GM21515 (cell line): ENCODE results near the gene S1PR3.
"Not testable (repeated sequence)": the region's sequence is repeated elsewhere in the genome, so short reads cannot be mapped to it uniquely, and the experiment has no call there.

ENCODE experiments used
- ATAC-seq: cut with Tn5 transposase; IDR thresholded peaks from one replicate; pipeline ENCODE4 v1.9.1; 2021; ENCODE audit not compliant: unreplicated experiment

The S1PR3 gene

DNA sequence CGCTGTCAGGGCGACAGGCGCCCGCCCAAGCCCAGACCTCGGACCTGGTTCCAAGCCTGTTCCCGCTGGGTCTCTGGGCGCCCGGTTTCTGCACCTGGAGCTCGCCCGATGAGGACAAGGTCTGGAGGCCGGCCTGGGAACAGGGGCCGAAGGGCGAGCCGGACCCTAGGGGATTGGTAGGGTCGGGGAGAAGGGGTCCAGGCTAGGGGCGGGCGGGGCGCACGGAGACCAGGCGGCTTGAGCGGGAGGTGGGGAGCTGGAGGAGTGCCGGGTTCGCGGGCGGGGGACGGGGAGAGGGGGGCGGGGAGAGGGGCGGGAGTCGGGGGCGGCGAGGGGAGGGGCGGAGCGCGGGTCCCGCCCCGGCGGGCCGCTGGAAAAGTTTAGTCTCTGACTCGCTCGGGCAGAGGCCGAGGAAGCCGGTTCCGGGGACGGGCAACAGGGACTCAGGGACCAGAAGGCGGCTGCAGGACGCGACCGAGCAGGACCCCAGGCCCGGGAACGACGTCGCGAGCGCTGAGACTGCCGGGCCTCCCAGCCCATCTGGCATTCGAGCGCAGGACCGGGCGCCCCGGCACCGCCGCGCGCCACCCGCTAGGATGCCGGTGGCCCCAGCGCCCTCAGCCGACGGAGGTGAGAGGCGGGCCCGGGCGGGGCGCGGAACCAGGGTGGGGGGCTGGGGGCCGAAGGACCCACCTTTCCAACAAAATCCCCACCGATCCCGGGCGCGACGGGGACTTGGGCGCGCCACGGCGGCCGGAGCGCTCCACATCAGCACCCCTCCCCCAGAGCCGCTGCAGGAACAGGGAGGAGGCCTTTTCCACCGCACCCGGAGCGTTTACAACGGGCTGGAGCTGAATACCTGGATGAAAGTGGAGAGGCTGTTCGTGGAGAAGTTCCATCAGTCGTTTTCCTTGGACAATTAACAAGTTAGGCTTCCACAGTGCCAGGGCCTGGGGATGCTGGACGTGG is at the start of gene S1PR3:
Gene S1PR3 (plus strand): TSS at position 403 of the 969 bp plus-strand sequence. CDS start 9,733 bp downstream, outside the sequence.
- no peak for ATAC-seq

GRCh38 chr9:88941586-88941985 is 49.7 kb upstream of the S1PR3 start:
- ATAC-seq: not testable (repeated sequence)

DNA sequence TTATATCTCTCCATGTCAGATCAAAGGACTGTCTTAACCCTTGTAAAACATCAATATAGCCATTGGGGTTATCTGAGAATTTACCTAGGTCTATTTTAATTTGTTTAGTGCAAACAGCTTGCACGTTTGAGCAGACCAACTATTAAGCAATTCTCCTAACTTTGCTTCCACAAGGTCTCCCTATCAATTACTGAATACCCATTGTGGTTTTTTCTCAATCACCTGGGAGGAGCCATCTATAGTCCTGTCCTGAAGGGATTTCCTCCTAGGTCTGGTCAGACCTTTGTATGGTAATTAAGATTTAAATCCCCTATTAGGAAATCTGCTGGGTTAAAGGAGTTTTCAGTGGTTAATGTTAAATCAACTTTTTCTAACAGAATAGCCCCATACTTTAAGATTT is 48.9 kb upstream of the S1PR3 start:
- no peak for ATAC-seq

GRCh38 chr9:88945636-88946333 is 45.5 kb upstream of the S1PR3 start:
- no peak for ATAC-seq

GRCh38 chr9:88947581-88948573 is 43.4 kb upstream of the S1PR3 start:
- no peak for ATAC-seq

DNA sequence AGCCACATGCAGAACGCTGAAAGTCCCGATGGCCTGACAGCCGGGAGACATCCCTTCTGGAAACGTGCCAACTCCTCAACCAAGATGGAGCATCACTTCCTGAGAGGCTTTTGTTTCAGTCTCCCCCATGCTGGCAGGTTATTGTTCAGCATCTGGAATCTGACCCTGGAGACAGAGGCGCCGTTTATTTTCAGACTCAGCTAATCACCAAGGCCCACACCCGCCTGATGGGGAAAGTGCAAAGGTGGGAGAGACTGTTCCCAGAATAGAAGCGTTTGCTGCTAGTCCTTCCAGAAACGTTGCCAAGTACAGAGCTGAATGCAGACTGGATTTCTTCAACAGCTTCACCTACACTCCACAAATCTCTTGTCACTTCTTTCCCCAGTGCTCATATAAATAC is 41.8 kb upstream of the S1PR3 start:
- no peak for ATAC-seq

- ATAC-seq: no peak
These were observed 41.3 kb upstream of the S1PR3 start for GRCh38 chr9:88949961-88950340.

DNA sequence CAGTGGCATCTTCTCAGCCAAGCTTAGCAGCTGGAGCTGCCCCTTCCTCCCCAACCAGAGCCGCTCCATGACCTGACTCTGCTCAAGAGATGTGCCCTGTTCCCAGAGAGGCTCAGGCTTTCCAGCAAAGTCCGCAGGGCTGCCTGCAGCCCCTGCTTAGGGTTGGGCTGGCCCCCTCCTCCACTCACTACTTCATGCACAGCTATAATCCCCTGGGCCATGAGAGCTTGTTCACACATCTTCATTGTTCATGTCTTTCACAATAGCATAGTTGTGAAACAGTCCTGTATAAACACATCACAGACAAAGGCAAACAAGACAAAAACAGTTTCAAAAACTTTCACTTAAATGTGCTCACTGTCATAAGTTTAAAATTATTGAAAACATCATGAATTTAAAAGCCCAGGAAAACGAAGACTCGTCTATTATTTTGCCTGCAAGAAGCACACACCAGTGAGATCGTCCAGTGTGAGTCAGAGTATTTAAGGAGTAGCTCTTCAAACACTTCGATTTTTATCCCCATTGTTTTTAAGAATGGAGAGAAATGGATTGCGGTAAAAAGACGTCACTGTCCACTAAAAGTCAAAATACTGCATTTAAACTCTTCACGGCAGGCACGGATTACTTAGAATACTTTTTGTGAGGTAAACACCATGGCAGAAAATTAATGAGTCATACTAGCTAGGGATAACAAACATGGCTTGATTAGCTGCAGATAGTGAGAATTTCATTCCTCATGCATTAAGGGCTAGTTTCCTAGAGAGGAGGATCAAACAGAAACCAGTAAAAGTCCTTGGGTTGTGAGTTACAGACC is 40.7 kb upstream of the S1PR3 start:
- ATAC-seq: no peak

DNA sequence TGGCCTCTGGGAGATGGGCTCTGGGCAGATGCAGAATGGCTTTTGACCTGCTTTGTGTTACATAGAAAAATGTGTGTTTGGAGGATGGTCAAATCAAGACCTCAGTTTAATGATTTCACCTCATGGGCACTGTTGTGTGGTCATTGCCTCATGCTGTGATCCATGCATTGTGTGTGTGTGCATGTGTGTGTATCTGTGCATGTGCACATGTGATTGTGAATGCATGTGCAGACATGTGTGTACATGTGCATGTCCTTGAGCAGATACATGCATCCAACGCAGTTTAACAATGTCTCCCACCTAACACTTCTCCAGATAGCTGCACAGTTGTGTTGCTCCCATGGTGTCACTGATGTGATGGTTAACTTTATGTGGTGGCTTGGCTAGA is 40.1 kb upstream of the S1PR3 start:
- ATAC-seq: no peak

DNA sequence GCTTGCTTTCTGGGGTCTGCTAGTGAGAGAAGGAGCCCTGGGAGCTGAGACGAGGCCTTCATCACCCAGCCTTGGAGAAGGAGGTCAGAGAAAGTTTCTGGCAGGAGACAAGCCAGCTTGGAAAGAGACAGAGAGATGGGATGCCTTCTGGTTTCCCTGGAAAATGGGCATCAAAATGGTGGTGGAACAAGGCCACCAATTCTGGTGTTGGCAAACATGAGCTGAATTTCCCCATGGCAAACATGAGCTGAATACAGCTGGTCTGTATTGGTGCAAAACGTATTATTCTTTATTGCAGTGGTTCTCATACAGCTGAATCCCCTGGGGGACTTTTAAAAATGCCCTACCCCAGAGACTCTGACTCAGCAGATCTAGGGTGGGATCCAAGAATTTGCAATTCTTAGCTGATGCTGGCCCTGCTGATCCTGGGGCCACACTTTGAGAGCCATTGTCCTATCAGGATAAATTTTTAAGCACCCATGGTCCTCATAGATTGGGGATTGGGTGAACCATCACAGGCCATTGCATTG is 39.1 kb upstream of the S1PR3 start:
- ATAC-seq: no peak

DNA sequence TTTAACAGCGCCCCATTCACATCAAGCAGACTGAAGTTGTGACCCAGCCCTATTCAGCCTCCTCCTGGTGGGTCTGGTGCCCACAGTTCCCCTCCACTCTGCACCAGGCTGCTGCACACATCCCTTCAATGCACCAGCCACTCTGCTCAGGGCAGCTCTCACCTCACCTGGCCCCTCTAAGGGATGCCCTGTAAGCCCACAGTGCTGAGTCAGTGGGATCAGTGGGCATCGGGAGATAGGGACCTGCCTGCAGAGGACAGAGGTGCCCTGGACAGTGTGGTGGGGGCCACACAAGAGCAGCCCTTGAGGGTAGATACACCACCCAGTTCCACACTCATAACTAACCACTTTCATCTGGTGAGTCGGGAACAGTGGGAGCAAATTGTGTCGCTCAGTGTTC is 38.3 kb upstream of the S1PR3 start:
- no peak for ATAC-seq

GRCh38 chr9:88953381-88954029 is 37.8 kb upstream of the S1PR3 start:
- ATAC-seq: no peak

DNA sequence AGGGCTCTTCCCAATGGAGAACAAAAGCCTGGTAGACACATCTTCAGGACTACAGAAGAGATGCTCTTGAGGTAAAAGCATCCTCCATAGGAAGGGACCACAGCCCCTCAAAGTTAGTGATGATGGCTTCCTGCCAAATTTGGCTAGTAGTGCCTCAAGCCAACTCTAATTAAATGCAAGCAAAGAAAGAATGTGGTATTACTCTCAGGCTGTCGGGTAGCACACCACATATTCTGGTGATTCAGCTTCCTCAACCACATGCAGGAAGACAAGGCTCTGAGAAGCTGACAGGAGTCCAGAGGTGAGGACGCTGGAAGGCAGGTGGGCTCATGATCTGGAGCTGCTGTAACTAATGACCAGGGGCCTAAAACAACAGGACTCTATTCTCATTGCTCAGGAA is 37.2 kb upstream of the S1PR3 start:
- no peak for ATAC-seq

DNA sequence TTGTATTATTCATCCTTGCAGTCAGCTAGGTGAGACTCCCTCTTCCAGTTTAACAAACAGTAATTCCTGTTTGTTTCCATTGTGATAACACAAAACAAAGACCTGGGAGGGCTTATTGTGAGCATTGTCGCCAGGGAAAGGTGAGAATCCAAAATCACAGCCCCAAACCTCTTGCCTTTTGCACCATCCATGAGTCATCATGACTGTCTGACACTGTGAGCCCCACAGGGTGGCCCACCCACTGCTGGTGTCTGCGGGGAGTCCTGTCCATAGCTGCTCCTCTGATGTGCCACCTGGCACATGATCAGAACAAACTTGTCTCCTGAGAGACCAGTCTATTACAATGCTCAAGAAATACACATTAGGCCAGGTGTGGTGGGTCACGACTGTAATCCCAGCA is 33.7 kb upstream of the S1PR3 start:
- ATAC-seq: no peak

GRCh38 chr9:88959727-88960469 is 31.4 kb upstream of the S1PR3 start:
- ATAC-seq: no peak

DNA sequence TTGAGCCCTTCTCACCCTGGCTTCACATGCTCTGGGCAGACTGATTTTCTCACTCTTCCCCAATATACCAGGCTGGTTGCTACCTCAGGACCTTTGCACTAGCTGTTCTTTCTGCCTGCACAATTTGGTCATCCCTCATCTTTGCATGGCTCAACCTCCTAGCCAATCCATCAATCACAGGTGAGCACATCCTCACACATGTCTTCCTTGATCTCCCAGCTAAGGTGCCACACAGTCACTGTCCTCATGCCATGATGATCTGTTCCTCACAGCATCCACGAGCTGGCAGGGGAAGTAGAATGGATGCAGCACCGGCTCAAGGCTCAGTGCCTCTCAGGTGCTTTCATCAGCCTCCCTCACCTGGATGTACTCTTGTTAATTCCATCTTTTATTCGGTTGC is 30.6 kb upstream of the S1PR3 start:
- ATAC-seq: no peak

- no peak for ATAC-seq
These were observed 25.8 kb upstream of the S1PR3 start for GRCh38 chr9:88965473-88965872.

DNA sequence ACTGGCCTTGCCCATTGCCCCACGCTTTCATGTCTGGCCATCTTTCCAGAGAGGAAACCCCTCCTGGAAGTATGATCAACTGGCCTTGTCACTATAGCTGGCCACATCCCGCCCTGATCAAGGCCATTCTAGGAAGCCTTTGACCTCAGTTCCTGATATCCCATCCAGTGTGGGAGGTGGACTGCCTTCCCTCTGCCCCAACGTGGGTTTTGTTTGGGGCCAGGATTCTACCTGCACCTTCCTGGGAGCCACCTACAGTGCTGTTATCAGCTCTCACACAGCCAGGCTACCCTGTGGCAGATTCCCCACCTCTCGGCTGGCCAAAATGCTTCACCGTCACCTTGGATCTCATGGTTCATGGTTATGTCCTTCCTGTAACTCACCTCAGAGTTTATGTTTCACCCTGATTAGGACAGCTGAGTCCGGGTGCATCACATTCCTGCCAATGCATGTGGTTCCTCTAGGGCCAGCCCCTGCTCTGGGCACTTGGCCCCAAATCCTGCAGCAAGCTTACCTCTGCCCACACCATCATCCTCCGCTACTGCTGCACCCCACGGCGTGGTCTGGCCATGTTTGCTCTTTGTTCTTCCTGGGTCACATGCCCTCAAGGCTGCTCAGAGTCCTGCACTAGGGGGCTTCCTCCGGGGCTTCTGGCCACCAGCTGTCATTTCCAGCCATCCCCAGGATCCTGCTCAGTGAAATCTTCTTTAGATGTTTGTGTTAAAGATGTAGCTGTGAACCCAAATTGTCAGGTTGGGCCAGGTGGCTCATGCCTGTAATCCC is 24.2 kb upstream of the S1PR3 start:
- no peak for ATAC-seq
